Neural cell (in vitro differentiated cells): ENCODE results near the gene FUCA2. TPM values are rescaled to one million over a fixed set of nuclear protein-coding genes. Genes with fewer than 3 reads are reported as not detected.
"Not testable (repeated sequence)": the region's sequence is repeated elsewhere in the genome, so short reads cannot be mapped to it uniquely, and the experiment has no call there.

Experiments used
- H2AFZ ChIP-seq: fragments of 200-600, 300-800 bp; sonication (generic), shearing (Covaris generic); 2 replicates; pipeline ENCODE4 v1.6.0; 2014; ENCODE audit warnings: low read depth, mild to moderate bottlenecking, antibody characterized with exemption, low read length, moderate library complexity
- H3F3A ChIP-seq: fragments of 200-600 bp; shearing (Covaris generic); 2 replicates; pipeline ENCODE4 v1.6.1; 2016; ENCODE audit warnings: mild to moderate bottlenecking, moderate library complexity, mixed read lengths, antibody characterized with exemption, low read length; ENCODE audit not compliant: insufficient read depth, poor library complexity, severe bottlenecking
- H3K27ac ChIP-seq: fragments of 200-600, 300-800 bp; sonication (generic), shearing (Covaris generic); 2 replicates; pipeline ENCODE4 v1.5.1; 2014; ENCODE audit warnings: mild to moderate bottlenecking, low read length, moderate library complexity
- H3K27me3 ChIP-seq: fragments of 300-800, 200-600 bp; sonication (generic), shearing (Covaris generic); 2 replicates; pipeline ENCODE4 v1.6.0; 2014; ENCODE audit warnings: mild to moderate bottlenecking, low read depth, low read length, moderate library complexity; ENCODE audit not compliant: insufficient read depth
- H3K36me3 ChIP-seq: fragments of 300-800, 200-600 bp; sonication (generic), shearing (Covaris generic); 2 replicates; pipeline ENCODE4 v1.5.1; 2014; ENCODE audit warnings: mild to moderate bottlenecking, antibody characterized with exemption, low read length, moderate library complexity; ENCODE audit not compliant: insufficient read depth
- H3K4me2 ChIP-seq: fragments of 300-800, 200-600 bp; sonication (generic), shearing (Covaris generic); 2 replicates; pipeline ENCODE4 v1.6.0; 2014; ENCODE audit warnings: mild to moderate bottlenecking, low read length
- H3K4me3 ChIP-seq: fragments of 300-800, 200-600 bp; sonication (generic), shearing (Covaris generic); 2 replicates; pipeline ENCODE4 v1.5.1; 2014; ENCODE audit warnings: mild to moderate bottlenecking, low read length, moderate library complexity
- H3K79me2 ChIP-seq: fragments of 200-600 bp; shearing (Covaris generic); replicated peaks from 2 replicates; pipeline ENCODE4 v1.6.0; 2014; ENCODE audit warnings: mild to moderate bottlenecking, low read length, moderate library complexity; ENCODE audit not compliant: insufficient read depth
- H3K9ac ChIP-seq: fragments of 300-800, 200-600 bp; sonication (generic), shearing (Covaris generic); 2 replicates; pipeline ENCODE4 v1.6.1; 2016; ENCODE audit warnings: mild to moderate bottlenecking, low read length, mixed read lengths
- H3K9me2 ChIP-seq: fragments of 200-600 bp; shearing (Covaris generic); 2 replicates; pipeline ENCODE4 v1.6.1; 2016; ENCODE audit warnings: mild to moderate bottlenecking, low read length, mixed read lengths; ENCODE audit not compliant: insufficient read depth
- H3K9me3 ChIP-seq: fragments of 200-600, 300-800 bp; sonication (generic), shearing (Covaris generic); 2 replicates; pipeline ENCODE4 v1.6.1; 2016; ENCODE audit warnings: mild to moderate bottlenecking, mixed run types, low read length, moderate library complexity, mixed read lengths
- H4K20me1 ChIP-seq: fragments of 200-600 bp; shearing (Covaris generic); 2 replicates; pipeline ENCODE4 v1.6.1; 2016; ENCODE audit warnings: mild to moderate bottlenecking, mixed run types; ENCODE audit not compliant: insufficient read depth
- CTCF ChIP-seq: fragments of 450-650 bp; IDR thresholded peaks from 2 replicates; pipeline ENCODE4 v1.5.1; 2014; ENCODE audit warnings: antibody characterized with exemption, mild to moderate bottlenecking, moderate library complexity; ENCODE audit not compliant: poor library complexity, severe bottlenecking
- EP300 ChIP-seq: fragments of 450-650 bp; conservative IDR thresholded peaks from 2 replicates; pipeline ENCODE4 v1.6.1; 2014; ENCODE audit warnings: antibody characterized with exemption, mild to moderate bottlenecking, moderate library complexity; ENCODE audit not compliant: poor library complexity, severe bottlenecking
- EZH2 ChIP-seq: fragments of 200-600, 300-800 bp; shearing (Covaris generic), sonication (generic); IDR thresholded peaks from 2 replicates; pipeline ENCODE4 v1.6.1; 2014; ENCODE audit warnings: antibody characterized with exemption, low read length, borderline replicate concordance, mild to moderate bottlenecking; ENCODE audit not compliant: insufficient read depth, poor library complexity, severe bottlenecking
- MXI1 ChIP-seq: fragments of 450-650 bp; conservative IDR thresholded peaks from 2 replicates; pipeline ENCODE4 v1.6.1; 2014; ENCODE audit warnings: antibody characterized with exemption, mild to moderate bottlenecking; ENCODE audit not compliant: poor library complexity, severe bottlenecking
- POLR2AphosphoS5 ChIP-seq: IDR thresholded peaks from 2 replicates; pipeline ENCODE4 v1.6.1; 2012
- RAD21 ChIP-seq: fragments of 450-650 bp; conservative IDR thresholded peaks from 2 replicates; pipeline ENCODE4 v1.6.1; 2014; ENCODE audit warnings: antibody characterized with exemption, mild to moderate bottlenecking, moderate library complexity
- REST ChIP-seq: IDR thresholded peaks from 2 replicates; pipeline ENCODE4 v1.6.1; 2012; ENCODE audit warnings: borderline replicate concordance
- SMC3 ChIP-seq: fragments of 450-650 bp; conservative IDR thresholded peaks from 2 replicates; pipeline ENCODE4 v1.6.1; 2014; ENCODE audit warnings: antibody characterized with exemption, mild to moderate bottlenecking, moderate library complexity; ENCODE audit not compliant: poor library complexity
- TAF1 ChIP-seq: IDR thresholded peaks from 2 replicates; pipeline ENCODE4 v1.6.1; 2012; ENCODE audit warnings: low read depth
- polyA plus RNA-seq: library from polyadenylated mRNA; depleted of rRNA; stranded (reverse); fragments of >200 nt; gene quantifications from 2 replicates; pipeline ENCODE4 v1.2.3, GENCODE V29; 2014

Gene FUCA2
- polyA plus RNA-seq, 1 donor from 2014 or later, result 6.0 TPM

GRCh38 chr6:143449714-143450452 is 61.6 kb downstream of the FUCA2 start:
- Histone ChIP-seq H4K20me1 (no peaks in the 10 kb centered on the region), H3K4me2 (peak overlapping the region; percentile 85), H3K9me3 (no peaks in the 10 kb centered on the region), H3K4me3 (peak overlapping the region; percentile 88), H3K27me3 (no peaks in the 10 kb centered on the region), H3K79me2 (peaks cover 17% of the 10 kb centered on the region), H3K36me3 (no peaks in the 10 kb centered on the region), H3K9me2 (no peaks in the 10 kb centered on the region), H2AFZ (peak overlapping the region; percentile 93), H3K27ac (peak overlapping the region; percentile 61), H3F3A (no peaks in the 10 kb centered on the region), H3K9ac (peak overlapping the region; percentile 79)
- TF ChIP-seq POLR2AphosphoS5, result no peak

GRCh38 chr6:143449082-143449713 is 62.3 kb downstream of the FUCA2 start:
- no peak overlapping the region for H3K27ac ChIP-seq
- peaks cover 17% of the 10 kb centered on the region for H3K79me2 ChIP-seq
- no peaks in the 10 kb centered on the region for H3K27me3 ChIP-seq
- no peak overlapping the region for H3K9ac ChIP-seq
- H3K4me3 ChIP-seq, result peak overlapping the region; percentile 88
- H3K36me3 ChIP-seq, result no peaks in the 10 kb centered on the region
- H3F3A ChIP-seq, result no peaks in the 10 kb centered on the region
- H3K9me3 ChIP-seq, result no peaks in the 10 kb centered on the region
- TF ChIP-seq RAD21 (no peak), TAF1 (no peak), REST (no peak), CTCF (no peak), POLR2AphosphoS5 (no peak), MXI1 (no peak), EZH2 (no peak), SMC3 (no peak), EP300 (no peak)
- H4K20me1 ChIP-seq, result no peaks in the 10 kb centered on the region
- H3K9me2 ChIP-seq, result no peaks in the 10 kb centered on the region
- H2AFZ ChIP-seq, result no peak overlapping the region
- H3K4me2 ChIP-seq, result peak overlapping the region; percentile 85

GRCh38 chr6:143447865-143448264 is 63.7 kb downstream of the FUCA2 start:
- not testable (repeated sequence) for H3K9ac ChIP-seq, H2AFZ ChIP-seq, H3K27me3 ChIP-seq, H3K27ac ChIP-seq, H3K36me3 ChIP-seq, H3K9me3 ChIP-seq, H3K4me2 ChIP-seq, H3K9me2 ChIP-seq, H4K20me1 ChIP-seq, H3F3A ChIP-seq, H3K4me3 ChIP-seq
- peaks cover 16% of the 10 kb centered on the region for H3K79me2 ChIP-seq
